HCT116 (cell line): ENCODE results near the gene GALNT14.

Source experiments
- EZH2phosphoT487 ChIP-seq: fragments of 200-600 bp; IDR thresholded peaks from 2 replicates; pipeline ENCODE4 v1.6.1; 2018; ENCODE audit warnings: antibody characterized with exemption, borderline replicate concordance
- FOSL1 ChIP-seq: IDR thresholded peaks from 2 replicates; pipeline ENCODE4 v1.6.1; 2012; ENCODE audit warnings: low read depth
- POLR2A ChIP-seq: IDR thresholded peaks from 2 replicates; pipeline ENCODE4 v1.7.0; 2011; ENCODE audit warnings: borderline replicate concordance; ENCODE audit not compliant: insufficient read depth, insufficient read length; ENCODE audit errors: extremely low read depth
- POLR2AphosphoS5 ChIP-seq: IDR thresholded peaks from 2 replicates; pipeline ENCODE4 v1.6.1; 2011; ENCODE audit warnings: mild to moderate bottlenecking, low read depth, low read length, moderate library complexity
- TCF7L2 ChIP-seq: IDR thresholded peaks from 2 replicates; pipeline ENCODE4 v1.7.0; 2011; ENCODE audit warnings: borderline replicate concordance, inconsistent platforms; ENCODE audit not compliant: insufficient read depth, insufficient read length; ENCODE audit errors: extremely low read depth
- YY1 ChIP-seq: IDR thresholded peaks from 2 replicates; pipeline ENCODE4 v1.6.1; 2011; ENCODE audit warnings: low read length, low read depth, moderate library complexity, mild to moderate bottlenecking; ENCODE audit not compliant: insufficient replicate concordance; ENCODE audit errors: extremely low read depth
- ZNF274 ChIP-seq: fragments of 200-500 bp; sonication (Bioruptor generic); IDR thresholded peaks from 2 replicates; pipeline ENCODE4 v1.6.1; 2014; ENCODE audit warnings: mild to moderate bottlenecking, low read depth, low read length, inconsistent platforms
- TF ChIP-seq, protein P1 (sequence below), 3 experiments: fragments of 200-600 bp in 1 of 3; sonication (generic) in 1 of 3; IDR thresholded peaks in 2 of 3; conservative IDR thresholded peaks in 1 of 3; 2 replicates each; pipeline ENCODE4 v1.5.1; 2012 to 2017; ENCODE audit warnings: low read depth in 2 of 3, low read length in 2 of 3, antibody characterized with exemption in 1 of 3, borderline replicate concordance in 1 of 3, control low read depth in 1 of 3, mild to moderate bottlenecking in 1 of 3, mixed read lengths in 1 of 3, mixed run types in 1 of 3, moderate library complexity in 1 of 3; ENCODE audit not compliant: insufficient read depth in 1 of 3
- TF ChIP-seq, protein P2 (sequence below): IDR thresholded peaks from 2 replicates; pipeline ENCODE4 v1.6.1; 2012; ENCODE audit warnings: low read depth

DNA sequence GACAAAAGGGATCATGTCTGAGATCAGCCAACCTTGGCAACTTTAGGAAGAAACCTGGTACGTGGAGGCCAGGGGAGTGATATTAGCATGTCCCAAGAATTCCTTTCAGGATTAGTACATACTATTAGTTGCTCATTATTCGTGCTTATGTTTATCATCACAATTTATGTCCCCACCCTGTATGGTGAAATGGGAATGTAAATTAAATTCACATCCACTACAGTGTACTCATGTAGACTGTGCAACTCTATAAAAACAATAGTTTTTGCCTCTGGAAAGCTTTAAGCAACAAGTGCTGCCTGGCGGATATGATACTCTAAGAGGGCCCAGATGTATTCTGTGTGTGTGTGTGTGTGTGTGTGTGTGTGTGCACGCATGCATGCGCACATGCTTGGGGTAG lies 110.7 kb downstream of the GALNT14 start:
- TF ChIP-seq POLR2A (no peak), FOSL1 (no peak), ZNF274 (no peak), YY1 (no peak), POLR2AphosphoS5 (no peak), TCF7L2 (no peak), EZH2phosphoT487 (no peak)
- TF ChIP-seq, protein P1, sequence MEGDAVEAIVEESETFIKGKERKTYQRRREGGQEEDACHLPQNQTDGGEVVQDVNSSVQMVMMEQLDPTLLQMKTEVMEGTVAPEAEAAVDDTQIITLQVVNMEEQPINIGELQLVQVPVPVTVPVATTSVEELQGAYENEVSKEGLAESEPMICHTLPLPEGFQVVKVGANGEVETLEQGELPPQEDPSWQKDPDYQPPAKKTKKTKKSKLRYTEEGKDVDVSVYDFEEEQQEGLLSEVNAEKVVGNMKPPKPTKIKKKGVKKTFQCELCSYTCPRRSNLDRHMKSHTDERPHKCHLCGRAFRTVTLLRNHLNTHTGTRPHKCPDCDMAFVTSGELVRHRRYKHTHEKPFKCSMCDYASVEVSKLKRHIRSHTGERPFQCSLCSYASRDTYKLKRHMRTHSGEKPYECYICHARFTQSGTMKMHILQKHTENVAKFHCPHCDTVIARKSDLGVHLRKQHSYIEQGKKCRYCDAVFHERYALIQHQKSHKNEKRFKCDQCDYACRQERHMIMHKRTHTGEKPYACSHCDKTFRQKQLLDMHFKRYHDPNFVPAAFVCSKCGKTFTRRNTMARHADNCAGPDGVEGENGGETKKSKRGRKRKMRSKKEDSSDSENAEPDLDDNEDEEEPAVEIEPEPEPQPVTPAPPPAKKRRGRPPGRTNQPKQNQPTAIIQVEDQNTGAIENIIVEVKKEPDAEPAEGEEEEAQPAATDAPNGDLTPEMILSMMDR (IDR thresholded peaks at IDR 0.05 in 2 of 3, conservative IDR thresholded peaks at IDR 0.05 in 1 of 3; ENCODE audit: borderline replicate concordance in 1 of 3, insufficient read depth in 1 of 3, low read depth in 2 of 3, low read length in 2 of 3): no peak
- TF ChIP-seq, protein P2, sequence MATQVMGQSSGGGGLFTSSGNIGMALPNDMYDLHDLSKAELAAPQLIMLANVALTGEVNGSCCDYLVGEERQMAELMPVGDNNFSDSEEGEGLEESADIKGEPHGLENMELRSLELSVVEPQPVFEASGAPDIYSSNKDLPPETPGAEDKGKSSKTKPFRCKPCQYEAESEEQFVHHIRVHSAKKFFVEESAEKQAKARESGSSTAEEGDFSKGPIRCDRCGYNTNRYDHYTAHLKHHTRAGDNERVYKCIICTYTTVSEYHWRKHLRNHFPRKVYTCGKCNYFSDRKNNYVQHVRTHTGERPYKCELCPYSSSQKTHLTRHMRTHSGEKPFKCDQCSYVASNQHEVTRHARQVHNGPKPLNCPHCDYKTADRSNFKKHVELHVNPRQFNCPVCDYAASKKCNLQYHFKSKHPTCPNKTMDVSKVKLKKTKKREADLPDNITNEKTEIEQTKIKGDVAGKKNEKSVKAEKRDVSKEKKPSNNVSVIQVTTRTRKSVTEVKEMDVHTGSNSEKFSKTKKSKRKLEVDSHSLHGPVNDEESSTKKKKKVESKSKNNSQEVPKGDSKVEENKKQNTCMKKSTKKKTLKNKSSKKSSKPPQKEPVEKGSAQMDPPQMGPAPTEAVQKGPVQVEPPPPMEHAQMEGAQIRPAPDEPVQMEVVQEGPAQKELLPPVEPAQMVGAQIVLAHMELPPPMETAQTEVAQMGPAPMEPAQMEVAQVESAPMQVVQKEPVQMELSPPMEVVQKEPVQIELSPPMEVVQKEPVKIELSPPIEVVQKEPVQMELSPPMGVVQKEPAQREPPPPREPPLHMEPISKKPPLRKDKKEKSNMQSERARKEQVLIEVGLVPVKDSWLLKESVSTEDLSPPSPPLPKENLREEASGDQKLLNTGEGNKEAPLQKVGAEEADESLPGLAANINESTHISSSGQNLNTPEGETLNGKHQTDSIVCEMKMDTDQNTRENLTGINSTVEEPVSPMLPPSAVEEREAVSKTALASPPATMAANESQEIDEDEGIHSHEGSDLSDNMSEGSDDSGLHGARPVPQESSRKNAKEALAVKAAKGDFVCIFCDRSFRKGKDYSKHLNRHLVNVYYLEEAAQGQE: no peak
